AG04449 (cell line): ENCODE data around the gene MAP2K7.
"Not testable (repeated sequence)": the region's sequence is repeated elsewhere in the genome, so short reads cannot be mapped to it uniquely, and the experiment has no call there.

ENCODE experiments used
- CTCF ChIA-PET: fragments of 350-600 bp; formaldehyde crosslinking; extraction: SDS; loops from one replicate; lab custom pipeline; 2021; ENCODE audit warnings: antibody characterized with exemption; lab: Yijun Ruan, JAX
- POLR2A ChIA-PET: fragments of 400-600, 350-600 bp; formaldehyde crosslinking; extraction: SDS; loops from one replicate; lab custom pipeline; 2020; ENCODE audit warnings: antibody characterized with exemption, inconsistent platforms; lab: Yijun Ruan, JAX
- DNase-seq: peaks from one replicate; pipeline ENCODE4 v3.0.0-alpha.2; 2010; ENCODE audit warnings: low read depth, low spot score
- H3K4me3 ChIP-seq: 2 replicates; pipeline ENCODE4 v1.5.1; 2011; ENCODE audit warnings: low read depth, mild to moderate bottlenecking, control low read depth, low read length
- TF ChIP-seq, protein P1 (sequence below): IDR thresholded peaks from one replicate; pipeline ENCODE4 v1.5.1; 2011; ENCODE audit warnings: mild to moderate bottlenecking, moderate library complexity, low read length, control low read depth, inconsistent platforms; ENCODE audit not compliant: insufficient read depth; ENCODE audit errors: missing control alignments

Gene MAP2K7

DNA sequence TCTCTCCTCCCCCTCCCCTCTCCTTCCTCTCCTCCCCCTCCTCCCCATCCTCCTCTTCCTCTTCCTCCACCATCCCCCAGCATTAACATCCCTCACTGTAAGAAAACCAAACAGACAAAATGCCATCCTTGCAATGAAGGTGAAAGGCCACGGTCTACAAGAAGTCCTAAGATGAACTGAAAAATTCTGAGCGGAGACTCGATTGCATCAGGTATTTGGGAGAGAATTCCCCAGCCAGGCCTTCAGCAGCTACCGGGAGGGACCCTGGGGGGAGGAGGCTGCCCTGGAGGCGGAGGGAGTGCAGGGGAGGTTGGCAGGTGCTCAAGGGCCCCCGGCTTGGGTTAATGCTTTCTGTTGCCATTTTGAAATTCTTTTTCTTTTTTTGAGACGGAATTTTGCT, 49.9 kb downstream of the MAP2K7 start:
- TF ChIP-seq, protein P1, sequence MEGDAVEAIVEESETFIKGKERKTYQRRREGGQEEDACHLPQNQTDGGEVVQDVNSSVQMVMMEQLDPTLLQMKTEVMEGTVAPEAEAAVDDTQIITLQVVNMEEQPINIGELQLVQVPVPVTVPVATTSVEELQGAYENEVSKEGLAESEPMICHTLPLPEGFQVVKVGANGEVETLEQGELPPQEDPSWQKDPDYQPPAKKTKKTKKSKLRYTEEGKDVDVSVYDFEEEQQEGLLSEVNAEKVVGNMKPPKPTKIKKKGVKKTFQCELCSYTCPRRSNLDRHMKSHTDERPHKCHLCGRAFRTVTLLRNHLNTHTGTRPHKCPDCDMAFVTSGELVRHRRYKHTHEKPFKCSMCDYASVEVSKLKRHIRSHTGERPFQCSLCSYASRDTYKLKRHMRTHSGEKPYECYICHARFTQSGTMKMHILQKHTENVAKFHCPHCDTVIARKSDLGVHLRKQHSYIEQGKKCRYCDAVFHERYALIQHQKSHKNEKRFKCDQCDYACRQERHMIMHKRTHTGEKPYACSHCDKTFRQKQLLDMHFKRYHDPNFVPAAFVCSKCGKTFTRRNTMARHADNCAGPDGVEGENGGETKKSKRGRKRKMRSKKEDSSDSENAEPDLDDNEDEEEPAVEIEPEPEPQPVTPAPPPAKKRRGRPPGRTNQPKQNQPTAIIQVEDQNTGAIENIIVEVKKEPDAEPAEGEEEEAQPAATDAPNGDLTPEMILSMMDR, result no peak
- POLR2A ChIA-PET, result no interaction called here
- H3K4me3 ChIP-seq, result no peak overlapping the region
- CTCF ChIA-PET, result interaction anchor here (0.9 to 5.7 kb wide), 4 partner anchors 9 to 48 kb away, joined by 4 to 55 read pairs (median 19); partner anchors contain the start of gene TIMM44
- no peak for DNase-seq

DNA sequence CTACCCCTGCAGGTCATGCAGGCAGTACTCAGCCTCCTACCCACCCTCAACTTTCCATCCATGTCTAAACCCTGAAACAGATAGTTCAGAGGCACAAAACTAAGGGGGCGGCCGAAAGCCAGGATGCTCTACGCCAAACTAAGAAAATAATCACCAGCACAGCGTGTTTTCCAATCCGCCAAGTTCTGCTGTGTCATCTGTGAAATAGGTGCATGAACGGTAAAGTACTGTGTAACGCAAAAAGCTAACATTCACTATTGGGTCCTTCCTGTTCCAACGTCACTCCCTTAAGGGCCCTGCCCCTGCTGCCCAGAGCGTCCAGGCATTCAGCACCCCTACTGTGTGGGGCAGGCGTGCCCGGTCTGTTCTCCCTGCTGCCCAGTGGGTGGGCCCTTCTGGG, 52.0 kb downstream of the MAP2K7 start:
- H3K4me3 ChIP-seq, result no peak overlapping the region
- ChIA-PET CTCF (interaction anchor here (1.8 to 5.7 kb wide), 3 partner anchors 11 to 15 kb away, joined by 6 to 55 read pairs (median 34); partner anchors contain the start of gene TIMM44), POLR2A (interaction anchor here (0.9 kb wide), 1 partner anchor 12 kb away, joined by 4 read pairs; the partner anchor contains the start of gene TIMM44)
- TF ChIP-seq, protein P1, result no peak
- DNase-seq, result no peak

DNA sequence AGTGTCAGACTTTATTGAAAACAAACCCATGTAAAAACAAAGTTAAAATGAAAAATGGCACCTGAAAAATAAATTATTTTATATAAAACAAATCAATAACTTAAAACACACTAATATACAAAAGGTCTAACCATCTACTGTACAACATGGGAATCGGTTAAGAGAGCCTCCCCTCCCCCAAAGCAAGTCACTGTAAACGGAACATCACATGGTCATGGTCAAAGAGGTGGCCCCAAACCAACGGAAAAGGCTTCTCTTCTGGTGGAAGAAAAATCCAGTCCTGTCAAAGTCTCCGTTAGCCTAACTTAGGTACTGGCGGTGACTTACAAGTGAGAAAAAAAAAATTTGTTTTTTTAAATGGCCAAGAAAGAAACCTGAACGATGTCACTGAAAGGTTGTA, 55.5 kb downstream of the MAP2K7 start:
- CTCF ChIA-PET, result interaction anchor here (1.0 to 3.2 kb wide), 6 partner anchors 11 to 294 kb away, joined by 3 to 21 read pairs (median 5); partner anchors contain the start of genes SNAPC2 and TIMM44
- no peak for DNase-seq
- POLR2A ChIA-PET, result no interaction called here
- H3K4me3 ChIP-seq, result no peak overlapping the region
- TF ChIP-seq, protein P1, result no peak

DNA sequence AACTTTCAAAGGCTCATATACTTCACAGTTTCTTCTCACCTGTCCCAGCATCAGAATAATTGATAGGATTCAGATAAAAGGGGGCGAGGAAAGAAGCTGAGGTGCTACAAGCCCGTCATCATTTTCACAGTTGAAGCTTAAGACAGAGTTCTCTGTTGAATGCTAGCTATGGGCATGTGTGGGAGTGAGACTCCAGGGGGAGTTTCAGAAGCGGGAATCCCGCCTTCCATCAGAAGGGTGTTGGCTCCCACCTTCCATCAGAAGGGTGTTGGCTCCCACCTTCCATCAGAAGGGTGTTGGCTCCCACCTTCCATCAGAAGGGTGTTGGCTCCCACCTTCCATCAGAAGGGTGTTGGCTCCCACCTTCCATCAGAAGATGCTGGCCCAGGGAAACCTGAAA, 57.4 kb downstream of the MAP2K7 start:
- CTCF ChIA-PET, result interaction anchor here (1.0 to 3.2 kb wide), 3 partner anchors 9 to 17 kb away, joined by 3 to 21 read pairs (median 10); partner anchors contain the start of gene TIMM44
- H3K4me3 ChIP-seq, POLR2A ChIA-PET, DNase-seq: not testable (repeated sequence)

DNA sequence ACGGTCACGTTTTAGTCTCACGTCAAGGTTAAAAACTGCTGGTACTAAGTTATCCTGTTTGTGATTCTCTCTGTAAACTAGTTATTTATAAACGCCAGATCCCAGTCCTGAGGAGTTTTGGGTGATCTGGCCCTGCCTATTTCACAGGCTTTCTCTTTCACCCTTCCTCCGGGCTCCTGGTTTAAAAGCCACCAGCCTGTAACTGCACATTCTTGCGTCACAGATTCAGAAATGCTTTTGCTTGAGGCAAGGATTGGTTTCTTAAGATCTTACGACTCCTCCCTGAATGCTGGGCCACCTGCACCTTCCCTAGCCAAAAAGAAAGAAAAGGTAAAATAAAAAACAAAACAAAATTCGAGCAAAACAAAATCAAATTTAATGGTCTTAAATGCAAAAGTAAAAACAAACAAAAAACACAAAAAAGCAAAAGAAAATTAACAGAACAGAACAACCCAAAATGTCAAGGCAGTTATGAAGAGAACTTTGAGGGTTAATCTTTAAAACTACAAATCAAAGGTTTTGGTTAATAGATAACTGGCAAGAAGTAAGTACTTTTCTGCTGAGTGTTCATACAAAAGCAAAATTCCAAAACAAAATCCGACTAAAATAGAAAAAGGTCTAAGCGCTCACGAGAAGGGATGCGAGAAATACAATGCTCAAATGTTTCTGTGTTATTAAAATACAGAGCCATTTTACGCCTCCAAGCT, 58.4 kb downstream of the MAP2K7 start:
- TF ChIP-seq, protein P1, result no peak
- DNase-seq, result no peak
- H3K4me3 ChIP-seq, result no peak overlapping the region
- CTCF ChIA-PET, result no interaction called here
- POLR2A ChIA-PET, result no interaction called here

DNA sequence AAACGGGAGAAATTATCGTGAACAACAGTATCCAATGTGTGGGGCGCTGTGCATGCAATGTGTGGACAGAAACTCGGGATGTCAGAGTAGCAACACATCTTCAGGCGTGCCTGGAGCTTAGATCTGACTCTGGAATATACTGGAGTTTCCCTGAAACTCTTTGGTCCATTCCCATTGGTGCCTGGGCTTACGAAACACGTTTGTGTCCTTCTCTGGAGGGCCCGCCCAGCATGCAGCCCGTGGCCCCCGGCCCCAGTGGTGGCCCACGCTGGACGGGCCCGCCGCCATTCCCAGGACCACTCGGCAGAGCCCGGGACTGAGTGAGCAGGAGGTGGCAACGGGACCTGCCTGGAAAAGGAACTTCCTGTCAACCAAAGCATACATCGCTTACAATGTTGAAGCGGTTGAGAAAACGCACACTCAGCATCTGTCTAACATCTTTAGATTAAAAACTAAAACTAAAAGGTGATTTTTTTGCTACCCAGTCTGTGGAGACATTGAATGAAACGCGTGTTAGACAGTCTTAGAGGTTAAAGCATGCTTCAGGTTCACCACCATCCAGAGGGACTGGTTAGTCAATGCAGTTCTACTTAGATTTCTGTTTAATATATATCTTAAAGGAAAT, 59.1 kb downstream of the MAP2K7 start:
- DNase-seq, result no peak
- ChIA-PET CTCF (no interaction called here), POLR2A (no interaction called here)
- TF ChIP-seq, protein P1, result no peak
- H3K4me3 ChIP-seq, result no peak overlapping the region
